ENCODE measurements around the gene MRPS35.

Gene MRPS35

GRCh38 chr12:27780612-27781408, 70.2 kb downstream of the MRPS35 start:
- CTCF ChIA-PET: interaction anchor here (0.8 to 1.4 kb wide), 3 partner anchors 11 to 67 kb away, joined by 3 to 10 read pairs (median 5); no protein-coding TSS in a partner anchor
- H3K4me3 ChIP-seq (ENCODE audit: control insufficient read depth in 1 of 7, extremely low read depth in 1 of 7, insufficient read depth in 4 of 7, low read depth in 2 of 7, low read length in 6 of 7): peak overlapping the region; percentile 57 to 91 (median 82)
- H3K9me3 ChIP-seq (ENCODE audit: control extremely low read depth in 1 of 5, control insufficient read depth in 4 of 5, insufficient read depth in 2 of 5, low read depth in 1 of 5, low read length in 4 of 5): no peaks in the 10 kb centered on the region
- POLR2A ChIA-PET: interaction anchor here (0.9 kb wide), 1 partner anchor 12 kb away, joined by 3 read pairs; no protein-coding TSS in a partner anchor
- H3K27me3 ChIP-seq (replicated peaks in 2 of 5; ENCODE audit: control insufficient read depth in 4 of 5, insufficient read depth in 5 of 5, low read length in 4 of 5): no peaks in the 10 kb centered on the region
- DNase-seq: peak; percentile 17 to 63 (median 50)
- peaks cover 0 to 13% (median 7%) of the 10 kb centered on the region in 4 experiments for H3K36me3 ChIP-seq (ENCODE audit: control insufficient read depth in 4 of 4, insufficient read depth in 4 of 4, low read length in 3 of 4)
- peak overlapping the region in 1 of 2 experiments; percentile 70 for H3K27ac ChIP-seq (ENCODE audit: insufficient read depth in 1 of 2, low read depth in 1 of 2, low read length in 2 of 2, poor library complexity in 1 of 2, severe bottlenecking in 2 of 2)
- peaks cover 0 to 25% (median 20%) of the 10 kb centered on the region in 4 experiments for H3K4me1 ChIP-seq (ENCODE audit: control extremely low read depth in 1 of 4, control insufficient read depth in 4 of 4, insufficient read depth in 4 of 4, low read length in 3 of 4)
- WGBS (ENCODE audit: insufficient coverage): 15% methylated on average over 19 of the region's 27 CpGs

DNA sequence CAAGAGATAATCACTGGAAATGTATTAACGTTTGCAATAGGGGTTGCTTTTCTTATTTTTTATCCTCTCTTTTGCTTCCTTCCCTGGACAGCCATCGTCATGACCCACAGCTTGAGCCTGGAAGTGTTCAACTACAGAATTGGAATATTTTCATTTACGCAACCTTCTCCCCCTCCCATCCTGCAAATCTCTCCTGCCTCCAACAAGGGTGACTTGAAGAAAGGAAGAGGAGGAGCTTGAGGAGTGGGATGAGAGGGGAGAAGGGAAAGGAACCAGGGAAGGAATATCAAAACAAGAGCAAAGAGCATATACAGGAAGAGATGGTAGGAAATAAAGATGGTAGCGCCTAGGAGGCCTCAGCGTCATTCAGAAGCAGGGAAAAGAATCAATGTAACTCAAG, 71.0 kb downstream of the MRPS35 start:
- ChIA-PET POLR2A (no interaction called here), CTCF (no interaction called here)
- DNase-seq: no peak
- Histone ChIP-seq H3K27me3 (replicated peaks in 2 of 5; ENCODE audit: control insufficient read depth in 4 of 5, insufficient read depth in 5 of 5, low read length in 4 of 5) (no peaks in the 10 kb centered on the region), H3K9me3 (ENCODE audit: control extremely low read depth in 1 of 5, control insufficient read depth in 4 of 5, insufficient read depth in 2 of 5, low read depth in 1 of 5, low read length in 4 of 5) (no peaks in the 10 kb centered on the region), H3K4me1 (ENCODE audit: control extremely low read depth in 1 of 4, control insufficient read depth in 4 of 4, insufficient read depth in 4 of 4, low read length in 3 of 4) (peaks cover 4 to 25% (median 20%) of the 10 kb centered on the region in 4 experiments), H3K4me3 (ENCODE audit: control insufficient read depth in 1 of 7, extremely low read depth in 1 of 7, insufficient read depth in 4 of 7, low read depth in 2 of 7, low read length in 6 of 7) (peak overlapping the region in 2 of 7 experiments; percentile 68 to 91), H3K27ac (ENCODE audit: insufficient read depth in 1 of 2, low read depth in 1 of 2, low read length in 2 of 2, poor library complexity in 1 of 2, severe bottlenecking in 2 of 2) (no peak overlapping the region), H3K36me3 (ENCODE audit: control insufficient read depth in 4 of 4, insufficient read depth in 4 of 4, low read length in 3 of 4) (peaks cover 0 to 13% (median 7%) of the 10 kb centered on the region in 4 experiments)
- 73% methylated on average over 3 of the region's 5 CpGs for WGBS (ENCODE audit: insufficient coverage)

GRCh38 chr12:27782481-27782880, 71.8 kb downstream of the MRPS35 start:
- DNase-seq: no peak
- no CpG with 5 or more reads among the region's 1 CpG for WGBS (ENCODE audit: insufficient coverage)

GRCh38 chr12:27785882-27786570, 75.4 kb downstream of the MRPS35 start:
- POLR2A ChIA-PET: no interaction called here
- 76% methylated on average over 2 of the region's 3 CpGs for WGBS (ENCODE audit: insufficient coverage)
- no peaks in the 10 kb centered on the region for H3K27me3 ChIP-seq (replicated peaks in 2 of 5; ENCODE audit: control insufficient read depth in 4 of 5, insufficient read depth in 5 of 5, low read length in 4 of 5)
- CTCF ChIA-PET: no interaction called here
- H3K9me3 ChIP-seq (ENCODE audit: control extremely low read depth in 1 of 5, control insufficient read depth in 4 of 5, insufficient read depth in 2 of 5, low read depth in 1 of 5, low read length in 4 of 5): no peaks in the 10 kb centered on the region
- H3K4me3 ChIP-seq (ENCODE audit: control insufficient read depth in 1 of 7, extremely low read depth in 1 of 7, insufficient read depth in 4 of 7, low read depth in 2 of 7, low read length in 6 of 7): peak overlapping the region in 1 of 7 experiments; percentile 6
- DNase-seq: no peak
- peaks cover 0 to 29% (median 15%) of the 10 kb centered on the region in 4 experiments for H3K36me3 ChIP-seq (ENCODE audit: control insufficient read depth in 4 of 4, insufficient read depth in 4 of 4, low read length in 3 of 4)
- no peak overlapping the region for H3K27ac ChIP-seq (ENCODE audit: insufficient read depth in 1 of 2, low read depth in 1 of 2, low read length in 2 of 2, poor library complexity in 1 of 2, severe bottlenecking in 2 of 2)
- H3K4me1 ChIP-seq (ENCODE audit: control extremely low read depth in 1 of 4, control insufficient read depth in 4 of 4, insufficient read depth in 4 of 4, low read length in 3 of 4): peaks cover 4 to 10% (median 7%) of the 10 kb centered on the region in 4 experiments

More at GRCh38 chr12:27782481-27782880, 71.8 kb downstream of the MRPS35 start:
- no peak overlapping the region for H3K4me3 ChIP-seq (ENCODE audit: control insufficient read depth in 1 of 7, extremely low read depth in 1 of 7, insufficient read depth in 4 of 7, low read depth in 2 of 7, low read length in 6 of 7)
- H3K27me3 ChIP-seq (replicated peaks in 2 of 5; ENCODE audit: control insufficient read depth in 4 of 5, insufficient read depth in 5 of 5, low read length in 4 of 5): no peaks in the 10 kb centered on the region
- no peaks in the 10 kb centered on the region for H3K9me3 ChIP-seq (ENCODE audit: control extremely low read depth in 1 of 5, control insufficient read depth in 4 of 5, insufficient read depth in 2 of 5, low read depth in 1 of 5, low read length in 4 of 5)
- POLR2A ChIA-PET: no interaction called here
- no peak overlapping the region for H3K27ac ChIP-seq (ENCODE audit: insufficient read depth in 1 of 2, low read depth in 1 of 2, low read length in 2 of 2, poor library complexity in 1 of 2, severe bottlenecking in 2 of 2)
- H3K36me3 ChIP-seq (ENCODE audit: control insufficient read depth in 4 of 4, insufficient read depth in 4 of 4, low read length in 3 of 4): peaks cover 0 to 13% (median 7%) of the 10 kb centered on the region in 4 experiments
- CTCF ChIA-PET: no interaction called here
- H3K4me1 ChIP-seq (ENCODE audit: control extremely low read depth in 1 of 4, control insufficient read depth in 4 of 4, insufficient read depth in 4 of 4, low read length in 3 of 4): peaks cover 4 to 25% (median 20%) of the 10 kb centered on the region in 4 experiments

DNA sequence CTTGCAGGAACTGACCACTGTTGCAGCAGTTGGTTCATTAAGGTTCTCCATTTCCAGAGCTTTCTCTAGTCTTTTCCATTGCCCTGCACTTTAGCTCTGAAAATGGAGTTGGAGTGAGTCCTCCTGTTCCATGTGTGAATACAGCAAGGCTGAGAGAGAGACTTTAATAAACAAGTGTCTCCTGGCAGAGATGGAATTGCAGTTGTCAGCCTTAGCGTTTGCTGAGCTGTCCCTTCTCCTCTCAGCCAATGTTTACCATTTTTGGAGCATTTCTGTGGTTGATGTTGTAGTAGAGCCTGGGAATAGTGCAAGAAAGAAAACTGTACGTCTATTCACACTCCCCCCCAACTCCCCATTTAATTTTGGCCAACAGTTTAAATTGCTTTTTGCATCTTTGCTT, 76.9 kb downstream of the MRPS35 start:
- POLR2A ChIA-PET: no interaction called here
- DNase-seq: no peak
- Histone ChIP-seq H3K9me3 (ENCODE audit: control extremely low read depth in 1 of 5, control insufficient read depth in 4 of 5, insufficient read depth in 2 of 5, low read depth in 1 of 5, low read length in 4 of 5) (no peaks in the 10 kb centered on the region), H3K4me3 (ENCODE audit: control insufficient read depth in 1 of 7, extremely low read depth in 1 of 7, insufficient read depth in 4 of 7, low read depth in 2 of 7, low read length in 6 of 7) (no peak overlapping the region), H3K36me3 (ENCODE audit: control insufficient read depth in 4 of 4, insufficient read depth in 4 of 4, low read length in 3 of 4) (peaks cover 2 to 33% (median 21%) of the 10 kb centered on the region in 4 experiments), H3K27me3 (replicated peaks in 2 of 5; ENCODE audit: control insufficient read depth in 4 of 5, insufficient read depth in 5 of 5, low read length in 4 of 5) (no peaks in the 10 kb centered on the region), H3K27ac (ENCODE audit: insufficient read depth in 1 of 2, low read depth in 1 of 2, low read length in 2 of 2, poor library complexity in 1 of 2, severe bottlenecking in 2 of 2) (no peak overlapping the region), H3K4me1 (ENCODE audit: control extremely low read depth in 1 of 4, control insufficient read depth in 4 of 4, insufficient read depth in 4 of 4, low read length in 3 of 4) (peaks cover 0 to 4% (median 0%) of the 10 kb centered on the region in 4 experiments)
- WGBS (ENCODE audit: insufficient coverage): no CpG with 5 or more reads among the region's 2 CpGs
- CTCF ChIA-PET: interaction anchor here (0.8 to 0.9 kb wide), 2 partner anchors 12 to 33 kb away, joined by 3 read pairs; no protein-coding TSS in a partner anchor

DNA sequence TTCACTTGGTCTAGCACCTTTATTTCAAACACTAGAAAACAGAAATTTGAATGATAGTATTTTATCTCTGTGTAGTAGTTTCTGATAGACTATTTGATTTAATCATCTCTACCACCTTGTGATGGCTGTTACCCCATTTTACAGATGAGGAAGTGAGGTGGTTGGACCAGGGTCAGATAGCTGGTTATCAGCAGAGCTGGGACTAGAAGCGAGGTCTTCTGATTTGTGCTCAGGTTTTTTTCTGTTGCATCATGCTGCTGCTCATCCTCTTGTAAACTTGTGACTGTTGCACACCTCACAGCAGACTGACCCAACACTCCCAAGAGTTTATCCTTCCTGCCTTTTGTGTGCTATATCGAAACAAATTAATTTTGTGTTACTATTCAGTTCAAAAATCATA, 79.5 kb downstream of the MRPS35 start:
- ChIA-PET POLR2A (no interaction called here), CTCF (no interaction called here)
- no peak for DNase-seq
- Histone ChIP-seq H3K36me3 (ENCODE audit: control insufficient read depth in 4 of 4, insufficient read depth in 4 of 4, low read length in 3 of 4) (peaks cover 6 to 56% (median 36%) of the 10 kb centered on the region in 4 experiments), H3K27me3 (replicated peaks in 2 of 5; ENCODE audit: control insufficient read depth in 4 of 5, insufficient read depth in 5 of 5, low read length in 4 of 5) (no peaks in the 10 kb centered on the region), H3K27ac (ENCODE audit: insufficient read depth in 1 of 2, low read depth in 1 of 2, low read length in 2 of 2, poor library complexity in 1 of 2, severe bottlenecking in 2 of 2) (no peak overlapping the region), H3K4me3 (ENCODE audit: control insufficient read depth in 1 of 7, extremely low read depth in 1 of 7, insufficient read depth in 4 of 7, low read depth in 2 of 7, low read length in 6 of 7) (no peak overlapping the region), H3K9me3 (ENCODE audit: control extremely low read depth in 1 of 5, control insufficient read depth in 4 of 5, insufficient read depth in 2 of 5, low read depth in 1 of 5, low read length in 4 of 5) (no peaks in the 10 kb centered on the region), H3K4me1 (ENCODE audit: control extremely low read depth in 1 of 4, control insufficient read depth in 4 of 4, insufficient read depth in 4 of 4, low read length in 3 of 4) (peaks cover 0 to 4% (median 0%) of the 10 kb centered on the region in 4 experiments)
- no CpG with 5 or more reads among the region's 2 CpGs for WGBS (ENCODE audit: insufficient coverage)
